H9 (cell line): ENCODE measurements around the gene HEXD. TPM values are rescaled to one million over a fixed set of nuclear protein-coding genes. Genes with fewer than 3 reads are reported as not detected.

ENCODE experiments used
- DNase-seq: peaks from one replicate; pipeline ENCODE4 v3.0.0-alpha.2; 2017
- H2AFZ ChIP-seq: one replicate; pipeline ENCODE4 v1.6.1; 2013; ENCODE audit warnings: mild to moderate bottlenecking, low read length, control low read depth, moderate library complexity
- H2AK5ac ChIP-seq: 2 replicates; pipeline ENCODE4 v1.6.1; 2013; ENCODE audit warnings: low read length, control low read depth, mixed read lengths; ENCODE audit not compliant: insufficient read length
- H2BK120ac ChIP-seq: one replicate; pipeline ENCODE4 v1.6.1; 2013; ENCODE audit warnings: low read depth, mild to moderate bottlenecking, low read length, control low read depth, inconsistent platforms; ENCODE audit not compliant: poor library complexity, severe bottlenecking
- H2BK12ac ChIP-seq: 2 replicates; pipeline ENCODE4 v1.6.1; 2013; ENCODE audit warnings: low read length, control low read depth, mixed read lengths, low read depth; ENCODE audit not compliant: insufficient read length
- H2BK15ac ChIP-seq: 2 replicates; pipeline ENCODE4 v1.6.1; 2013; ENCODE audit warnings: low read depth, low read length, control low read depth
- H2BK20ac ChIP-seq: one replicate; pipeline ENCODE4 v1.6.1; 2013; ENCODE audit warnings: low read depth, mild to moderate bottlenecking, low read length, control low read depth, inconsistent platforms; ENCODE audit not compliant: poor library complexity, severe bottlenecking
- H2BK5ac ChIP-seq: 2 replicates; pipeline ENCODE4 v1.6.1; 2013; ENCODE audit warnings: low read length, control low read depth, mixed read lengths; ENCODE audit not compliant: insufficient read length
- H3K14ac ChIP-seq: 2 replicates; pipeline ENCODE4 v1.6.1; 2013; ENCODE audit warnings: low read length, control low read depth; ENCODE audit not compliant: insufficient read depth
- H3K18ac ChIP-seq: 2 replicates; pipeline ENCODE4 v1.6.1; 2013; ENCODE audit warnings: low read depth, mild to moderate bottlenecking, mixed read lengths, low read length, control low read depth; ENCODE audit not compliant: insufficient read length
- H3K23ac ChIP-seq: 2 replicates; pipeline ENCODE4 v1.6.1; 2013; ENCODE audit warnings: low read length, control low read depth, mixed read lengths, low read depth; ENCODE audit not compliant: insufficient read length
- H3K23me2 ChIP-seq: 2 replicates; pipeline ENCODE4 v1.6.1; 2013; ENCODE audit warnings: low read depth, mild to moderate bottlenecking, mixed read lengths, low read length, control low read depth; ENCODE audit not compliant: insufficient read length, poor library complexity, severe bottlenecking
- H3K27ac ChIP-seq: 2 replicates; pipeline ENCODE4 v1.5.1; 2013; ENCODE audit warnings: low read length, control low read depth, mixed read lengths, low read depth; ENCODE audit not compliant: insufficient read length
- H3K27me3 ChIP-seq: 2 replicates; pipeline ENCODE4 v1.6.1; 2013; ENCODE audit warnings: low read length, control low read depth, inconsistent platforms; ENCODE audit not compliant: insufficient read depth
- H3K4ac ChIP-seq: 2 replicates; pipeline ENCODE4 v1.6.1; 2013; ENCODE audit warnings: low read depth, mild to moderate bottlenecking, control low read depth, inconsistent platforms, low read length, moderate library complexity
- H3K4me1 ChIP-seq: 2 replicates; pipeline ENCODE4 v1.6.1; 2013; ENCODE audit warnings: low read length, control low read depth, inconsistent platforms; ENCODE audit not compliant: insufficient read depth
- H3K4me2 ChIP-seq: 2 replicates; pipeline ENCODE4 v1.6.1; 2013; ENCODE audit warnings: low read length, control low read depth, mixed read lengths; ENCODE audit not compliant: insufficient read length, insufficient read depth
- H3K56ac ChIP-seq: 2 replicates; pipeline ENCODE4 v1.6.1; 2013; ENCODE audit warnings: low read depth, mild to moderate bottlenecking, mixed read lengths, low read length, control low read depth; ENCODE audit not compliant: insufficient read length
- H3K79me1 ChIP-seq: 2 replicates; pipeline ENCODE4 v1.6.1; 2013; ENCODE audit warnings: low read depth, mild to moderate bottlenecking, moderate library complexity, low read length, control low read depth, inconsistent platforms; ENCODE audit not compliant: insufficient read depth, poor library complexity, severe bottlenecking
- H3K79me2 ChIP-seq: 2 replicates; pipeline ENCODE4 v1.6.1; 2013; ENCODE audit warnings: low read length, control low read depth, inconsistent platforms; ENCODE audit not compliant: insufficient read depth
- H3K9ac ChIP-seq: 2 replicates; pipeline ENCODE4 v1.6.1; 2013; ENCODE audit warnings: low read length, control low read depth, mixed read lengths; ENCODE audit not compliant: insufficient read length; ENCODE audit errors: extremely low read depth
- H3K9me3 ChIP-seq: one replicate; pipeline ENCODE4 v1.6.1; 2013; ENCODE audit warnings: low read depth, low read length, inconsistent platforms; ENCODE audit not compliant: control insufficient read depth
- H3T11ph ChIP-seq: one replicate; pipeline ENCODE4 v1.6.1; 2013; ENCODE audit warnings: mild to moderate bottlenecking, low read length, control low read depth, inconsistent platforms
- H4K20me1 ChIP-seq: one replicate; pipeline ENCODE4 v1.6.1; 2013; ENCODE audit not compliant: control insufficient read depth, insufficient read length, insufficient read depth
- H4K5ac ChIP-seq: 2 replicates; pipeline ENCODE4 v1.6.1; 2013; ENCODE audit warnings: low read depth, mild to moderate bottlenecking, mixed read lengths, low read length, control low read depth; ENCODE audit not compliant: insufficient read length
- H4K8ac ChIP-seq: replicated peaks from 2 replicates; pipeline ENCODE4 v1.6.1; 2013; ENCODE audit warnings: low read length, control low read depth, mixed read lengths, low read depth; ENCODE audit not compliant: insufficient read length
- H4K91ac ChIP-seq: 2 replicates; pipeline ENCODE4 v1.6.1; 2013; ENCODE audit warnings: low read depth, mild to moderate bottlenecking, moderate library complexity, mixed read lengths, low read length, control low read depth; ENCODE audit not compliant: insufficient read length
- H3K27ac Mint-ChIP-seq, 3 experiments: 2 replicates in 2 of 3; 3 replicates in 1 of 3; pipeline ENCODE4 v1.8.0; 2020 to 2021; ENCODE audit warnings: mixed read lengths in 3 of 3, mild to moderate bottlenecking in 1 of 3, moderate library complexity in 1 of 3
- H3K27me3 Mint-ChIP-seq: 2 replicates; pipeline ENCODE4 v1.8.0; 2021; ENCODE audit warnings: low read depth, mild to moderate bottlenecking, moderate library complexity, mixed read lengths
- H3K36me3 Mint-ChIP-seq, 3 experiments: 2 replicates in 2 of 3; 3 replicates in 1 of 3; pipeline ENCODE4 v1.8.0; 2020 to 2021; ENCODE audit warnings: low read depth in 3 of 3, mixed read lengths in 3 of 3; ENCODE audit not compliant: insufficient read depth in 1 of 3
- H3K4me1 Mint-ChIP-seq, 2 experiments: 2 replicates each; pipeline ENCODE4 v1.8.0; 2020; ENCODE audit warnings: mixed read lengths in 2 of 2
- H3K4me3 Mint-ChIP-seq, 2 experiments: 2 replicates in 1 of 2; 3 replicates in 1 of 2; pipeline ENCODE4 v1.8.0; 2020 to 2021; ENCODE audit warnings: mild to moderate bottlenecking in 2 of 2, mixed read lengths in 2 of 2, moderate library complexity in 1 of 2
- H3K9me3 Mint-ChIP-seq, 2 experiments: 2 replicates in 1 of 2; 3 replicates in 1 of 2; pipeline ENCODE4 v1.8.0; 2020; ENCODE audit warnings: mild to moderate bottlenecking in 2 of 2, mixed read lengths in 2 of 2, moderate library complexity in 1 of 2
- WGBS: extraction: QIAGEN DNeasy Blood & Tissue Kit; methylation state at CpG from one replicate; pipeline ENCODE4 v1.1.7; 2013; ENCODE audit warnings: missing lambda C conversion rate, low lambda C conversion rate, mixed read lengths; ENCODE audit not compliant: insufficient read length; ENCODE audit errors: extremely low coverage; 5-methylcytosine and 5-hydroxymethylcytosine counted together
- total RNA-seq: library from RNA; stranded (reverse); gene quantifications from 2 replicates; pipeline ENCODE4 v1.2.1, GENCODE V29; 2021
- TF ChIP-seq, protein P1 (sequence below): fragments of 200-600 bp; sonication (generic); conservative IDR thresholded peaks from 3 replicates; pipeline ENCODE4 v1.8.0; 2021; ENCODE audit warnings: antibody characterized with exemption, mild to moderate bottlenecking

HEXD gene
- total RNA-seq, 1 experiment from 2014 or later: 23.2 TPM

DNA sequence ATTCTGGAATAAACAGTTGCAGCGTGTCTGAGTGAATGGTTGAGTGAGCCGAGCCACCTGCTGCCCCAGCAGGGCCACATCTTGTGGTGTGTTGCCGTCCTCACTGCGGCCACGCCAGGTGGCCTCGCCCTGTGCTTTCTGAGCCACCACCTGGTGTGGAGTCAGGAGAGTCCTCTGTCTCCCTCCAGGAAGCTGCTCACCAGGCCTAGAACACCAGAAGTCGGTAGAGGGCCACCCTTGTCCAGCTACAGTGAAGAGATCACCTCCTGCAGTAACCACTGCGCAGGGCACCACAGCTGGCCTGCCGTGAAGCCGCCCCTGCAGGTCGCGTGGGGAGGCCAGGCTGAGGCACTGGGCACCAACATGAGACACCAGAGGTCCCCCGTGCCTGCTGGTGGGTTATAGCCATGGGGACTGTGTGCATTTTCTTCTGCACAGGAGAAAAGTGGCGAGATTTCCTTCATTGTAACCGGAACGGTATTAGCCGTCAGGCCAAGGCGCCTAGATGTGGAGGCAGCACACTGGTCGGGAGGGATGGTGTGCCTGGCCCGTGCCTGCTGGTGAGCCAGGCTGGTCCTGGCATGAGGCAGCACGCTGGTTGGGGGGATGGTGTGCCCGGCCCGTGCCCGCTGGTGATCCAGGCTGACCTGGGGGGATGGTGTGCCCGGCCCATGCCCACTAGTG is 72.5 kb downstream of the HEXD start:
- TF ChIP-seq, protein P1, sequence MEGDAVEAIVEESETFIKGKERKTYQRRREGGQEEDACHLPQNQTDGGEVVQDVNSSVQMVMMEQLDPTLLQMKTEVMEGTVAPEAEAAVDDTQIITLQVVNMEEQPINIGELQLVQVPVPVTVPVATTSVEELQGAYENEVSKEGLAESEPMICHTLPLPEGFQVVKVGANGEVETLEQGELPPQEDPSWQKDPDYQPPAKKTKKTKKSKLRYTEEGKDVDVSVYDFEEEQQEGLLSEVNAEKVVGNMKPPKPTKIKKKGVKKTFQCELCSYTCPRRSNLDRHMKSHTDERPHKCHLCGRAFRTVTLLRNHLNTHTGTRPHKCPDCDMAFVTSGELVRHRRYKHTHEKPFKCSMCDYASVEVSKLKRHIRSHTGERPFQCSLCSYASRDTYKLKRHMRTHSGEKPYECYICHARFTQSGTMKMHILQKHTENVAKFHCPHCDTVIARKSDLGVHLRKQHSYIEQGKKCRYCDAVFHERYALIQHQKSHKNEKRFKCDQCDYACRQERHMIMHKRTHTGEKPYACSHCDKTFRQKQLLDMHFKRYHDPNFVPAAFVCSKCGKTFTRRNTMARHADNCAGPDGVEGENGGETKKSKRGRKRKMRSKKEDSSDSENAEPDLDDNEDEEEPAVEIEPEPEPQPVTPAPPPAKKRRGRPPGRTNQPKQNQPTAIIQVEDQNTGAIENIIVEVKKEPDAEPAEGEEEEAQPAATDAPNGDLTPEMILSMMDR: no peak
- Histone ChIP-seq H3K79me2 (no peaks in the 10 kb centered on the region), H2BK20ac (no peak overlapping the region), H3K79me1 (no peaks in the 10 kb centered on the region), H3K14ac (no peak overlapping the region; the same call in 1 of the 2 replicates), H4K5ac (no peak overlapping the region), H2BK12ac (no peak overlapping the region), H2BK120ac (no peak overlapping the region), H3K23ac (no peak overlapping the region), H3K18ac (no peak overlapping the region), H3T11ph (no peak overlapping the region), H3K56ac (no peak overlapping the region), H3K23me2 (no peaks in the 10 kb centered on the region), H2BK15ac (no peak overlapping the region), H4K20me1 (peaks cover 3% of the 10 kb centered on the region), H2AK5ac (no peak overlapping the region), H4K91ac (no peak overlapping the region), H3K9ac (no peak overlapping the region), H3K4me2 (no peak overlapping the region), H3K9me3 (no peaks in the 10 kb centered on the region), H3K27ac (no peak overlapping the region), H3K4me1 (no peaks in the 10 kb centered on the region), H3K27me3 (no peaks in the 10 kb centered on the region), H4K8ac (no peak overlapping the region), H3K4ac (no peak overlapping the region), H2BK5ac (no peak overlapping the region), H2AFZ (no peak overlapping the region)
- no CpG with 5 or more reads among the region's 25 CpGs for WGBS
- Mint-ChIP-seq H3K27me3 (peaks cover 6% of the 10 kb centered on the region), H3K27ac (peak overlapping the region in 1 of 3 experiments; percentile 19; a peak in 1 of 7 replicates), H3K4me1 (peaks cover 8 to 10% of the 10 kb centered on the region in 2 experiments), H3K36me3 (peaks cover 11 to 36% (median 29%) of the 10 kb centered on the region in 3 experiments), H3K4me3 (no peak overlapping the region), H3K9me3 (peaks cover 0 to 2% of the 10 kb centered on the region in 2 experiments; a peak in 1 of 5 replicates)
- no peak for DNase-seq
